Measurements from ENCODE around the gene ELP1.
"Not testable (repeated sequence)": the region's sequence is repeated elsewhere in the genome, so short reads cannot be mapped to it uniquely, and the experiment has no call there.

The ELP1 gene

DNA sequence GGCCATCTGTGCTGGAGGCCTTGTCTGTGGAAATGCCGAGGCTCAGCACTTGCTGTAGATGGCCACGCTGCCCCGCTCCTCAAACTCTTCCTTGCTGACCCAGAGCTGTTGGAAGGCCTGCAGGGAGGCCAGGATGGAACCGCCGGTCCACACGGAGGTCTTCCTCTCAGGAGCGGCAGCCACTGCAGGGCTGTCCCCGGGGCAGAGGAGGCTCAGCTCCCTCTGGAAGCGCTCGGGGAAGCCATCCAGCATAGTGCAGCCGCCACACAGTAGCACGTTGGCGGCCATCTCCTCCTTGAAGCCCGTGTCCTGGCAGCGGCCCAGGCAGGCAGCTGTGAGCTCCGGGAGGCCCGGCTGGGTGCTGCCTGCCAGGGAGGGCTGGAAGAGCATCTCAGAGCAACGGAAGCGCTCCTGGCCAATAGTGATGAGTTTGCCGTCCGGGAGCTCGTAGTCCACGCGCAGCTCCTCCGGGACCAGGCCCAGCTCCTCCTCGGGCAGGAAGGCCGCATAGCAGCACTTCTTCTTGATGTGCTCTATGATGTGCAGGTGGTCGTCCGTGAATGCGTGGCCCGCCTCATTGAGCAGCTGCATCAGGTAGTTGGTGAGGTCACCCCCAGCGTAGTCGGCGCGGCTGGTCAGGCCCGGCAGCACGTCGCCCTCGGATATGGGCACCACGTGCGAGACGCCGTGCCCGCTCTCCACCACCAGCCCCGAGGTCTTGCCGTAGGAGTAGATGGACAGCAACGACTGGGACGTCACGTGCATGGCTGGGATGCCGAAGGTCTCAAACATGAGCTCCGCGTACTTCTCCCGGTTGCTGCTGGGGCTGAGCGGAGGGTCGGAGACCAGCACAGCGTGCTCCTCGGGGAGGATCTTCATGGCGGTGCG is 79.0 kb downstream of the ELP1 start:
- no peak for DNase-seq (ENCODE audit: low read depth)

DNA sequence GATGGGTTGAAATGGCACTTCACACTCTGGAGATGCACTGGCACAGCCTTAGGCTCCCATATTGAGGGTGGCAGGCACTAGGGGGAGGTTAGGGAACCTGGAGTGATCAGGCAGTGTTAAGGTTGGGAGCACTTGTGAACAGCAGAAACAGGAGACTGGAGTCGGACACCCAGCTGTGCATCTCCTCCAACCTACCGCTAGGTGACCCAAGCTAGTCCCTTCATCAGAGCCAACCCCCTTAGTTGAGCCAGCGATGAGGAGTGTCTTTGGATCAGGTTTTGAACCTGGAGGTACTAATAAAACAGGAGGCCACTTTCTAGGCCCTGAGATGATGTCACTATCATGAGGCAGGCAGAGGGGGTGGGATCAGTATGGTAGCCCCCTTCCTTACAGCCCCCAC is 79.8 kb downstream of the ELP1 start:
- DNase-seq (ENCODE audit: low read depth): no peak

DNA sequence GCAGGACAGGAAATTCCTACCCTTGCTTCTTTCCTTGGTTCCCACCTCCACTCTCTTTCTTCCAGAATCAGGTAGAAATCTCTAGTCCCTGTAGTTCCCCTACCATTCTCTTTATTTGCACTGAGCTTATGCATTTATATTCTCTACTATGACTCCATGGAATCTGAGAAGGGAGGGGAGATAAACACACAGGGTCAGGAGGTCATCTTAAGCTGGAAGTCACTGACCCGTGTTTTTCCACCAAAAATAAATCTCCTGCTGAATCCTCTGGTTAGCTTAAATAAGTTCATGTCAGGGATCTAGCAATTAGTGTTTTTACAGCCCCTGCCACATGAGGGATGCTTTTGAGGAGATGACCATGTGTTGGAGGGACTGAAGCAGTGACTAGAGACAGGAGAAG is 81.8 kb downstream of the ELP1 start:
- no peak for DNase-seq (ENCODE audit: low read depth)

DNA sequence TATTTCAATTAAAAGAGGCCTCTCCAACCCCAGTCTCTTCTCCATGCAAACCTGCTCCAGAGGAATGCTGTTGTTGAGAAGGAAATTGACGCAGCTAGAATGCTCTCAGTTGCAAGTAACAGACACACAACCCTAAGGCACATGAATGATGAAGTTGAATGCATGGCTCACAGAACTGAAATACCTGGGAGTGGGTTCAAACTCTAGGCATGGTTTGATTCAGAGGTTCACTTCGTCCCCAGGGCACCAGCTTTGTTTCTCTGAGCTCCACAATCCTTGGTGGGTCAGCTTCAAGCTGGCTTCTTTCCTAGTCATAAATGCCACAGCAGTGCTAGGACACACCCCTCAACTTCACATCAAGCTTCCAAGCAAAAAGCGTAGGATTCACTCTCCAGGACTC is 82.8 kb downstream of the ELP1 start:
- DNase-seq (ENCODE audit: low read depth): no peak

DNA sequence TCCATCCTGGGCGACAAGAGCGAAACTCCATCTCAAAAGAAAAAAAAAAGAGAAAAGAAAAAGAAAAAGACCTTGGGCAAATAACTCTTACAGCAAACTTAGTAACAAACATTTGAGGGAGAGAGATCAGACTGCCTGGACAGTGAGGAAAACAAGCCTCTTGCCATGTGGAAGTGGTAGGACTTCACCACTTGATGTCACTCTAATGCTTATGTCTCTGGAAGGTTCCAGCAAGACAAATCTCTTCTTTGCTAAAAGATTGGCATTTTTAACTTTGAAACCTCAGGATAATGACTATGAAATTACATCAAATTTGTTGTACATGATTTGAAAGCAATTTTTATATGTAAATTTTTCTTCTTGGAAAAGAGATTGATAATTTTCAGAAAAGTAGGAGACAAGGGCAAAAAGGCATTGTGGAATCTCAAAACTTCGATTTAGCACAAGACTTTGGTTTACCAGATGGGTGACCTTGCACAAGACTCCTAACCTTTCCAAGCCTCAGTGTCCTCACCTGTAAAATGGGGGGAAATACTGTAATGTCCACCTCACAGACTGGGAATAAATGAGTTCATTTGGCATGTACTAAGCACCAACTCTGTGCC is 83.5 kb downstream of the ELP1 start:
- DNase-seq (ENCODE audit: low read depth): no peak

DNA sequence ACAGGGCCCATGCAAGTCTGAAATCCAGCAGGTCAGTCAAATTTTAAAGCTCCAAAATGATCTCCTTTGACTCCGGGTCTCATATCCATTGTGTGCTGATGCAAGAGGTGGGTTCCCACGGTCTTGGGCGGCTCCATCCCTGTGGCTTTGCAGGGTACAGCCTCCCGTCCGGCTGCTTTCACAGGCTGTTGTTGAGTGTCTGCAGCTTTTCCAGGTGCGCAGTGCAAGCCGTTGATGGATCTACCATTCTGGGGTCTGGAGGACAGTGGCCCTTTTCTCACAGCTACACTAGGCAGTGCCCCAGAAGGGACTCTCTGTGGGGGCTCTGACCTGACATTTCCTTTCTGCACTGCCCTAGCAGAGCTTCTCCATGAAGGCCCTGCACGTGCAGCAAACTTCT is 85.6 kb downstream of the ELP1 start:
- DNase-seq (ENCODE audit: low read depth): not testable (repeated sequence)

DNA sequence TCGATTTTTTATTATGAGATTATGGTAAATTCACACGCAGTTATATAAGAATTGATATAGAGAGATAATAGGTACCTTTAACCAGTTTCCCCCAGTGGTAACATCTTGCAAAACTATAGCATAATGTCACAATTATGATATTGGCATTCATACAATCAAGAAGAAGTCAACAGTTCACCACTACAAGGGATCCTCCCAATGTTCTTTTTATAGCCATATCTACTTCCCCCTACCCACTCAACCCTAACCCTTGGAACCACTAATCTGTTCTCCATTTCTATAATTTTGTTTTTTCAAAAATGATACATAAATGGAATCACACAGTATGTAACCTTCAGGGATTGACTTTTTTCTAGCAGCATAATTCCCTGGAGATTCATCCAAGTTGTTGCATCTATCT is 88.0 kb downstream of the ELP1 start:
- DNase-seq (ENCODE audit: low read depth): no peak

DNA sequence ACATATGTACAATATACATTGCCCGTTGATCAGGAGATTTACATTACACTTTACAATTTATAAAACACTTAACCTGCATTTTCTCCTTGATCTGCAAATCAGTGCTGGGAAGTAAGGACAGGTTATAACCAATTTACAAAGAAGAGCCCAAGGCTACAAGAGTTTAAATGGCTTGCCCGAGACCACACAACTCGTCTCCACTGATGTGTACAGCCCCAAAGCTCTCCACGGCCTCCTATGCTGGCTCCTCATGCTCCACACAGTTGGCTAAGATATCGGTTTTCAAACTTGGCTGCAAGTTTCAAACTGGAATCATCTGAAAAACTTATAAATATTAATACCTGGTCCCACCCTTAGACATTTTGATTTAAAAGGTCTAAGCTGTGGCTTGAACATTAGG is 88.4 kb downstream of the ELP1 start:
- no peak for DNase-seq (ENCODE audit: low read depth)

DNA sequence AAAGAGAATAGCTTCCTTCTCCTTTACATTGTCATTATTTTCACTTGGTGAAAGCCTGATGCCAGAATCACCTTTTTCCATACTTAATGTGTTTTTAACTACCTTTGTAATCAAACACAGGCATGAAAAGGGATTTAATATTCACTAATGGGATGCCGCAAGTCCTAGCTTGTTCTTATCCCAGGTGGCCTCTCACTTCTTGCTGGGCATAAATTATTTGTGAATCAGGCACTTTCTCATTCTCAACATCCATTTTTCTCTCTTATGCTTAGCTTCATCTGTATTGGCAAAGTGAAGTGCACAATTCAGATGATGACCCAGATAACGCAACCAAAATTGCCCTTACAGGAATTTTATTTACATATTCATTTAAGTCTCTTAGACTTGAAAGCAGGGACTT is 89.1 kb downstream of the ELP1 start:
- DNase-seq (ENCODE audit: low read depth): no peak

DNA sequence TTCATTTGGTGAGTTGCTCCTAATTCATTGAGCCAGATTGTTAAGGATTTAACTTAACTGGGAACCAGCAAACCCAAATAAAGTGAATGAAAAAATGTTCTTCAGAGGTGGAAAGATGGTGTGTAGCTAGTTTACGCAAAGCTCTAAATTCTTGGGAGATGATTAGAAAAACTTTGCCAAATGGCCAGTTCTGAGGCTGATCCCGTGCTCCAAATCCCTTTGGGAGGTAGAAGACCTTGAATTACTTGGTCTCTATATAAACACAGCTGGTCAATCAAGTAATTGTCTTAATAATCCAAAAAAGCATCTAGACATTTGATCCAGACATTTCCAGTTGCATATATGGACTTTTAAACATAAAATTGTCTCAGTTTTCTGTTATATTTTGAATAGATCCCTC is 89.5 kb downstream of the ELP1 start:
- no peak for DNase-seq (ENCODE audit: low read depth)

DNA sequence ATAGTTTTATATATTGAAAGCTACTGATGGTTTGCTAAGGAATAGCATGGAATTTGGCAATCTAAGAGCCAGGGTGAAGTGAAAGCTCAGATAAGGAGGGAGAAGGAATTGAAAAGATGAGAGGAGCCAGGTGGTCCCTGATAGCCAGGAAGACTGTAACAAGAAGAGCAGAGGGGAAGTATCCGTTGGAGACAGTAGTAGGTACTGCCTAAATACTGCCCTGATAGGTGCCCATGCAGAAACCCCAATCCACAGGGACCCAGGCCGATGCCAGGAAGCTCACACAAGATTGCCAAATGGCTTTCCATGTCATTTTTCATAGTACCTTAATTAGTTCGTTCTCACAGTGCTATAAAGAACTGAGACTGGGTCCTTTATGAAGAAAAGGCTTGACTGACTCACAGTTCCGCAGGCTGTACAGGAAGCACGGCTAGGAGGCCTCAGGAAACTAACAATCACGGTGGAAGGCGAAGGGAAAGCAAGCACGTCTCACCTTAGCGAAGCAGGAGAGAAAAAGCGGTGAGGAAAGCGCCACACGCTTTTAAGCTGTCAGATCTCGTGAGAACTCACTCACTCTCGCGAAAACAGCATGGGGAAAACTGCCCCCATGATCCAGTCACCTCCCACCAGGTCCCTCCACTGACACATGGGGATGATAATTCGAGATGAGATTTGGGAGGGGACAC is 91.2 kb downstream of the ELP1 start:
- no peak for DNase-seq (ENCODE audit: low read depth)

DNA sequence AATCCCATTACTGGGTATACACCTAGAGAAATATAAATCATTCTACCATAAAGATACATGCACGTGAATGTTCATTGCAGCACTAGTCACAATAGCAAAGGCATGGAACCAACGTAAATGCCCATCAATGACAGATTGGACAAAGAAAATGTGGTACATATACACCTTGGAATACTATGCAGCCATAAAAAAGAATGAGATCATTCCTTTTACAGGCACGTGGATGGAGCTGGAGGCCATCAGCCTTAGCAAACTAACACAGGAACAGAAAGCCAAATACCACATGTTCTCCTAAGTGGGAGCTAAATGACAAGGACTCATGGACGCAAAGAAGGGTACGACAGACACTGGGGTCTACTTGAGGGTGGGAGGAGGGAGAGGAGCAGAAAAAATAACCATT is 94.4 kb downstream of the ELP1 start:
- not testable (repeated sequence) for DNase-seq (ENCODE audit: low read depth)

DNA sequence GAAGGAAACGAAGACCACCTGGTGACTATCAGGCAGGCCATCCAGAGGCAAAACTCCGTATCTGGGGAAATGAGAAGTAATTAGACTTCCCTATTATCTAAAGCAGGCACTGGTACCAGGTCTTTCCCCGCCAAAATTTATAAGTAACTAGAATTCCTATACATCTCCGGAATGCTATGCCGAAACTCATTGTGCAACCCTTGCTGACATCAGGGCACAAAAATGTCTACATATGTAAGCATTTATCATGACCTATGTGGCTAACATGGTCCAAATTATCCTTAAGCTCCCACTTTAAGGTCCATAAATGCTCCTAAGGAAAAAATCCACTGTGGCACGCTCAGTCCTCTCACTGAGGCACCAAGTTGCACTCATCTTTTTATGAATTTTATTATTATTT is 95.9 kb downstream of the ELP1 start:
- no peak for DNase-seq (ENCODE audit: low read depth)

DNA sequence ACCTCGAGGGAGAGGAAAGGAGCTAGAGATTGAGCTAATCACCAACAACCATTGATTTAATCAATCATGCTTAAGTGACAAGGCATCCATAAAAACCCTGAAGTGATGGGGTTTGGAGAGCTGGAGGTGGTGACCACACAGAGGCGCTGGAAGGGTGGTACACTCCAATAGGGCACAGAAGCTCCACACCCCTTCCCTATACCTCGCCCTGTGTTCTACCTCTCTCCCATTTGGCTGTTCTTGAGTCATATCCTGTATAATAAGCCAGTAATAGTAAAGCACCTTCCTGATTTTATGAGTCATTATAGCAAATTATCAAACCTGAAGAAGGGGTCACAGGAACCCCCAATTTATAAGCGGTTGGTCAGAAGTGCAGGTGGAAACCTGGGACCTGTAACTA is 96.4 kb downstream of the ELP1 start:
- no peak for DNase-seq (ENCODE audit: low read depth)

DNA sequence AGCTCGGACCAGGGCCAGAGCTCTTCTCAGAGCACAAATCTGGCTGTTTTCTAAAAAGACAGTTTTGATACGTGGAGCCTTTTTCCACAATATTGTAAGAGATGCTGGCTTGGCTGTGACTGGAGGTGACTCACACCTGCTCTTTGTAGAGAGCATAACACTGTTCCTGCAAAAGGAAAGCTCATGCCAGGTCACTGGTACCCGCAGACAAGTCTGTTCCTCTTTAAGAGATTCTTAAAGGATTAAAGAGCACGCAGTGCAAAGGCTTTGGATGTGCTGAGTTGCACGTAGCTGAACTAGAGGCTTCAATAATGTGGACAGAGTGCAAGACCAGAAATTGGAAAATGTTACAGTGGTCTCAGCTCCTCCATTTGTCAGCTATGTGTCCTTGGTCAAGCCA is 97.1 kb downstream of the ELP1 start:
- DNase-seq (ENCODE audit: low read depth): no peak

DNA sequence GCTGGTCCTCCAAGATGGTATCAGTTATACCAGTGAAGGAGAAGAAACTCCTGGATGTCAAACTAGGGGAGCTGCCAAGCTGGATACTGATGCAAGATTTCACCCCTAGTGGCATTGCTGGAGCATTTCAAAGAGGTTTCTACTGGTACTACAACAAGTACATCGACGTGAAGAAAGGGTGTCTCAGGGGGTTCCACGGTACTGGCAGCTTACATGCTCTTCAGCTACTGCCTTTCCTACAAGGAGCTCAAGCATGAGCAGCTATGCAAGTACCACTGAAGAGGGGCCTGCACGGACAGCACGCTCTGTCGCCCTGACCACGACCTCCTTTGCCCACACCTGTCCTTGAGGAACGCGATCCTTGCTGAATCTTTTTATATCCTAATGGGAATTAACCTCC is 97.6 kb downstream of the ELP1 start:
- DNase-seq (ENCODE audit: low read depth): no peak

DNA sequence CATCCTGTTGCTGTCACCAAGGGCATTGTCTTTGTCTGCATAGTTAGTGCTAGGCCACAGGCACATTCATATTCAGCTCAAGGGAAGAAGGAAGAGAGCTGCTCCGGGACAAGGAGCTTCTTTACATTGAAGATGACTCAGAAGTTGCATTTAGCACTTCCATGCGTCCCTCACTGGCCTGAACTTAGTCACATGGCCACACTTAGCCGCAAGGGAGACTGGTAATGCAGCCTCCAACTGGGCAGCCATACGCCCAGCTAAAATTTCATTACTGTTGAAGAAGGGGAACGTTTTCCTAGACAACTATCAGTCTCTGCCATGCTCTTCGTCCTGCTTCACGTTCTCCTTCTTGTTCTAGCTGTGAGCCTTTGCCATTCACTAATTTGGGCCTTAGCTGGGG is 98.1 kb downstream of the ELP1 start:
- no peak for DNase-seq (ENCODE audit: low read depth)

DNA sequence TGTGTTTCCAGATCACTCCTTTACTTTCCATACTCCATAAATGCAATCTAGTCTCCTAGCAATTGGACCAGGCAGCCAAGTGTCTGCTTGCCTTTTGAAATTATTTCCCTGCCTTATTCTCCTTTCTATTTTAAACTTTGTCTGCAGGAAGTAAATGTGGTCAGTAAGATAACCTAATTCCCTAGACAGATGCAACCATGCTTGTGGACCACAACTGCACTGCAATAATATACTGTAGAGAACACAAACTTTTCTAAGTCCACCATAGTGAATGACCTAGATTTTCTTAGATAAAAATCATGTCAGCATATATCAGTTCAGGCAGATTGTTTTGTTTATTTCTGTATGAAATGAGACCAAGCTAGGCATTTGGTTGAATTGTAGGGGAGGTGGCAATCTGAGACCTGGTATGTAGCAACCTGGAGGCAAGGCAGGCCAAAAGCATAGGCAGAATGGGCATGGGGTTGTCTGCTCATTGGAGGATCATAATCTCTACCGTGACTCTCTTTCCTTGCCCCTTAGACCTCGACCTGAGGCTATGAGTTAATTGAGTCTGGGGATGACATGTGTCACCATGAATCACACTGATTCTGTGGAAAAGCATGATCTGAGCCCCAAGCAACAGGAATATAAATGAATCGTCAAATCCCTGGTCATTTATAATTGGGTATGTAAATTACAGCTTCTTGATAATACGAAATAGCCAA is 98.8 kb downstream of the ELP1 start:
- DNase-seq (ENCODE audit: low read depth): no peak

DNA sequence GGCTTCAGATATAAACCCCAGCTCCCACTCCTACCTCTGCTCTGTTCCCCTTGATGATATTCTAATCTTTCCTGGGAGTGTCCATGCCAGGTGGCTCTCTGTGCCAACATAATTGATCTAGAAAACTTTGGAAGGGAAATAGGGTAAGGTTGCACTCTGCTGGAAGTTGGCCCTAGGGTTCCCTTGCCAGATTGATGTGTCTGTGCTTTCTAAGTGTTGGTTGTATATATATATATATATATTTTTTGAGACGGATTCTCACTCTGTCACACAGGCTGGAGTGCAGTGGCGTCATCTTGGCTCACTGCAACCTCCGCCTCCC is 101.8 kb downstream of the ELP1 start:
- DNase-seq (ENCODE audit: low read depth): no peak

DNA sequence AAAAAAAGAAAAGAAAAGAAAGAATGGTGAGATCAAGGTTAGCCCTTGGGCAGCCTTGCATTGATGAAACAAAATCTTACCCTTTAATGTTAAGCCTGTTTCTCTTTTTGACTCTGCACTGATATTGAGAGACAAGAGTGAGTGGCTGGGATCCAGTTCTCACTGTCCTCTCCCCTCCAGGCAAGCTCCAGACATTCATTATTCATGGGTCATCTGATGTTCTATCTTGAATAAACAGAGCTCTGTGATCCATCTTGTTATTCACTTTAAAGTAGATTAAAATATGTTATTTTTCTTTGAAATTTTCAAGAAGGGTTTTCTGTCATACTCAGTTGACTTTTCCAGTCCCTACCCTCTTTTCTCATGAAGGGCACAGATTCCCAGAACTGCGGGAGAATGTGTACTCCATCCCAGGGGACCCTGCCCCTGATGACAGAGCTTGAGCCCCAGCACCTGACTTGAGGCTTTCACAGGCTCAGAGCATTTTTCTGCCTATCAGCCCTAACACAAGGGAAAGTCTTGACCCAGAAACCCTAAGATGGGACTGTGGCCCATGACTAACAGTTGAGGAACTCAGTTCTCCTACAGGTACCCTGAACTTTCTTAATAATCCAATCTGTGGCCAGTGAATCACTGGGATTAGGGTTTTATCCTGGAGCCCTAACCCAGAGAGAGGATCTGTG is 102.3 kb downstream of the ELP1 start:
- DNase-seq (ENCODE audit: low read depth): no peak

DNA sequence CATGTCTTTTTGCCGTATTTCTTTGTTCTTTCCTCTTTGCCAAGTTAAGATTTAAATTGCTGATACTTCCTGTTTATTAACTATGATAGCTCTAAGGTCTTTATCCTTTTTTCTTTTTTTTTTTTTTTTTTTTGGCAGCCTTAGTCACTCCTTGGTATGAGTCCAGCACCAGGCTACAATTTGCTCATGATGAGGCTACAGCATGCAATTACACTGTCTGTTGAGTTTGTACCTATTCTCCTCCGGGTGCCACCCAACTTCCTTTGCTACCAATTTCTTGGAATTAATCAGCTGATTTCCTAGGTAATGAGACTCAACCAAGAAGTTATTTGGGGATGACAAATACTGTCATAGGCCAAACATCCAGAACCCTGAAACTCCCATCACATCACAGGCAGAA is 103.7 kb downstream of the ELP1 start:
- no peak for DNase-seq (ENCODE audit: low read depth)

DNA sequence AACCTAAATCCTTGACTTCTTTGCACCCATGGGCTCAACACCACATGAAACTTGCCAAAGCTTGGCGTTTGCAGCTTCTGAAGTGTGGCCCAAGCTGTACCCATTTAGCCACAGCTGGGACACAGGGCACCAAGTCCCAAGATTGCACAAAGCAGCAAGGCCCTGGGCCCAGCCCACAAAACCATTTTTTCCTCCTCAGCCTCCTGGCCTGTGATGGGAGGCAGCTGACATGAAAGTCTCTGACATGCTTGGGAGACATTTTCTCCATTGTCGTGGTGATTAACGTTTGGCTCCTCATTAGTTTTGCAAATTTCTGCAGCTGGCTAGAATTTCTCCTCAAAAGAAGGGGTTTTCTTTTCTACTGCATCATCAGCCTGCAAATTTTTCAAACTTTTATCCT is 110.1 kb downstream of the ELP1 start:
- no peak for DNase-seq (ENCODE audit: low read depth)

All from activated T-helper 1 cell treated with Interleukin-2 at 50 U/mL for 16 hours (primary cell).